NCI-H524 treated with DMSO at 0.1 percent for 48 hours (cell line): ENCODE measurements around the gene FNDC3A.
A peak's percentile ranks its signal among the peaks of the same experiment; 100 is the strongest.
"Not testable (repeated sequence)": the region's sequence is repeated elsewhere in the genome, so short reads cannot be mapped to it uniquely, and the experiment has no call there.

Experiments
- DNase-seq: peaks from one replicate; lab custom pipeline; 2025; lab: John Stamatoyannopoulos, UW

The FNDC3A gene

DNA sequence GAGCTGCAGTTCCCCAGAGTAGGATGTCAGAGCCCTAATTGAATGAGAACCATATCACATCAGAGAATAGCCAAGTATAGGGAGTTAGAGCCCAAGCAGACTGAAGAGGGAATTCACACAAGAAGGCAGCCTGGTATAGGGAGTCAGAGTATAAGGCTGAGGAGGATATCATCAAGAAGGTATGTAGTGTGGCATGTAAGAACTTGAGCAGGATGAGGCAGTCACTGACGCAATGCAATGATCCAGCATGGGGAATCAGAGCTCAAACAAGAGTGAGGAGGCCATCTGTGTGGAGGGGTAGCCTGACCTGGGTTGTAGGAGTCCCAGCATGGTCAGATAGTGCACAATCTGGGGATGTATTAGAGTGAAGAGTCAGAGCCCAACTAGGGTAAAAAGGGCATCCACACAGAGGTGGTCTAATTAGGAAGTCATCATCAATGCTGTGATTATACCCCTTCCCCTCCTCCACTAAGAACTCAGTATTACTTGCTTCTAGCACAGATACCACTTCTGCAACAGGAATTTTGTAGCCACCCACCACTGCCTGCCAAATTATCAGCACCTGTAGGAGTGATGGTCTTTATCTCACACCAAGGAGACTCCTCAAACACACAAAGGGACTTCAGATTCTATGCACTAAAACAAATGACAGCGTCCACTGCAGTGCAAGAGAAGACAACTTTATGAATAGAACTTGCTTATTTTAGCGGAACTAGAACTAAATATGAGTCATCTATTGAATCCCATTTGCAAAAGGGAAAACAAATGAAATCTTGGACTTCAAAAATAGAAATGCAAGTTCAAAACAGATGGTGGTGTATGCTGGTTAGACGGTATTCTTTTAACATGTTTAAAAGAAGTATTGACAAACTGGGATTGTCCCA, 107.2 kb downstream of the FNDC3A start:
- DNase-seq = no peak

DNA sequence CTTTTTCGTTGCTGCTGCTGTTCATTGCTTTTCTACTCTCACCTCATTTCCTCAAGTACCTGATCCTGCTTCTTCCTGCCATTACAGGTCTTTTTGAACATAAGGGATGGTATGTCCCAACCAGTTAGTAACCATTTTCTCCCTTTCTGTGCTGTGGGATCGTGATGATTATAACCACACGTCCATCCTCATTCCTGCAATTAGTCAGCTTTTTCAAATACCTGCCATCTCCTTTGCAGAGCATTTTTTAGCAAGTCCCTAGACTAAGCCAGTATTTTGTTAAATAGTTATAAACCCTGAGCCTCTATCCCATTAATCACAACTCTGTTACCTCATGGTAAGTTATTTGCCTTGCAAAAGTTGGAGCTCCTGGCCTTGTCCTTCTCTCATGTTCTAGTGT, 109.2 kb downstream of the FNDC3A start:
- DNase-seq = no peak

DNA sequence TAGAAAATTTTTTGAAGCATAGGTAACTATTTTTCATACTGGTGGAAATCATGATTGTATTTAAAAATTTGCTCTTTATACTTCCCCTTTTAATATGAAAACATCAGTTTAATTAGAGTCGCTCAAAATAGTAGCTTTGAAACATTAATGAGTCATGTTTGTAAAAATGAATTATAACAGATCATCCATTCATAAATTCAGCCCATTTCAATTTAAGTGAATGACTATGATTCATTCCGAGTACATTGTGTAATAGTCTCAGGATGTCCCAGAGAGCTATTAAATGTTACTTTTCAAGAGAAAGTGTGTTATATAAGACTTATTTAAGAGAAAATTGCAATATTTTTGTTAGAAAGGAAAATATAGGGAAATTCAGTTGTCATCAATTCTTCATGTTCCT, 111.0 kb downstream of the FNDC3A start:
- DNase-seq = no peak

- DNase-seq = no peak
Measured at GRCh38 chr13:49093376-49093775, 117.7 kb downstream of the FNDC3A start.

DNA sequence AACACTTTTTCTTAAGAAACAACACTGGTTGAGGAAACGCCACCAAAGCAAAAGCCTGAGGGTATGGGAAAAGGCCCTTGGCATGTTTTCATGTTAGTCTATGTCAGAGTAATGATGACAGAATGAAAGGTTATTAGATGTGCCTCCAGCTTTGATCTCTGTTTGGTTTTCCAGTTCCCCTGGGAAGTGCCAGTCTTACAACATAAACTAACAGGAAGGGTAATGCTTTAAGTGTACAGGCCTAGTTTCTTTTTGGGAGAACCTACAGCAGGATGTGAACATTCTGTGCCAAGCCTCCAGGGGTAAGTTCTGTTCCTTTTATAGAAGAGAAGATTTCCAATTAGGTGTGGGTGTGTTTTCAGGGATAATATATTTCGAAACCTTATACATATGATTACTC, 121.7 kb downstream of the FNDC3A start:
- DNase-seq = no peak

- no peak for DNase-seq
Measured at GRCh38 chr13:49098198-49098597, 122.5 kb downstream of the FNDC3A start.

DNA sequence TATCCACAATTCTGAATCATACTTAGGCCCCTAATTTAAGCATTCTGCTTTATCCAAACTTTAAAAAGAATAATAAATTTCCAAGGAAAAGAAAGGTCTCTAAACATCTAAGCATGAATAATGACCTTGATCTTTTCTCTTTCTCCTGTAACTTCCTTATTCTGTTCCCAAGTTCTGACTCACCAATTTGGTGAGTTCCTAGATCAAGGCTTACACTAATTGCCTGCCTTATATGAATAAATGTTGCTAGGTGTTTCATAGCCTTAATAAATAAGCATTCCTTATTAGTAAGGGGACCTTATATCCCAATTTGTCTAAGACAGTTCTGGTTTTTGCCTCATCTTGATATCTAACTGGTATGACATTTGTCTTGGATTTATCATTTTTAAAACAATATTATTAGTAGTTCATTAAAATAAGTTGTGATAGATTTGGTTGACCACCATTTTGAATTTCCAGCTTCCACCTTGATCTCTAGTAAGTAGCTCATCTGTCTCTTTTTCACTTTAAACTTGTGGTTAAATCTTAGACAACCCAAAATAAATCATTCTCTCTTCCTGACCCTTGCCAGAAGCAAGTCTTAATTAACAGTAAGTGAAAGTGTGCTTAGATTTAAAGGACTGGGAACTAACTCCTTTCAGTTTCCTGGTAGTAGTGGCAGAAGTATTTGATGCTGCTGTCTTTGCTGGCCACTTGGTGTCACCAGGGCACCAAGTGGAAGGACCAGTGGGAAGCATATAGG, 123.2 kb downstream of the FNDC3A start:
- DNase-seq = no peak

DNA sequence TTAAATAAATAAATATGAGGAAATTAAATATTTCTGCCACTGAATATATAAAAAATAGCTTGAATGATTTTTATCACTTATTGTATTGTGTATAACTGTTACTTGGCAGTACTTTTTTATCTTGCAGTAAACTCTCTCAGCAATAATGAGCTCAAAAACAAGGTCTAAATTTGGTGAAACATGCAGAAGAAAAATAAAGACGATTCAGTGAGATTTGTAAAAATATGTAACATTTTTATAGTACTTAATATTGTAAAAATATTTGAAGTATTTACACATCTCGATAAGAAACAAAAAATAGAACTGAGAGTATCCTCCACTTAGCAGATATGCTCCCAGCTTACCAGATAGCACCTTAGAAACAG, 123.8 kb downstream of the FNDC3A start:
- DNase-seq = no peak

GRCh38 chr13:49100637-49101570, 125.2 kb downstream of the FNDC3A start:
- no peak for DNase-seq

DNA sequence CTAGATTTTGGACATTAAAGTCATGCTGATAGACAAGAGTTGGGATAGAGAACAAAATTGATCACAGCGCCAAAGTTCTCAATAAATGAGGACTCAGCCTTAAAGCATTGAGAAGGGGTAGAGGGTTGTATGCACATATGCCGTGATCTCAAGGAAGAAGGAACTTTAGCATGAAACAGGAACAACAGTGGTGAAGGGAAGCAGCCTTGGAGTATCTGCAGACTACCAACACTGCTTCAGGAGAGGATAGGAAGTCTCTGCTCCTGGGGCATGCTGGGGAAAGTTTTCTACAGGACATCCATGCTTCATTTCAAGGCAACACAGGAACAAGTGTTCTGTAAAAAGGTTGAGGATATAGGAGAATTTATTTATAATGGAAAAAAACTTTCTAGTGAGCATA, 132.5 kb downstream of the FNDC3A start:
- no peak for DNase-seq

DNA sequence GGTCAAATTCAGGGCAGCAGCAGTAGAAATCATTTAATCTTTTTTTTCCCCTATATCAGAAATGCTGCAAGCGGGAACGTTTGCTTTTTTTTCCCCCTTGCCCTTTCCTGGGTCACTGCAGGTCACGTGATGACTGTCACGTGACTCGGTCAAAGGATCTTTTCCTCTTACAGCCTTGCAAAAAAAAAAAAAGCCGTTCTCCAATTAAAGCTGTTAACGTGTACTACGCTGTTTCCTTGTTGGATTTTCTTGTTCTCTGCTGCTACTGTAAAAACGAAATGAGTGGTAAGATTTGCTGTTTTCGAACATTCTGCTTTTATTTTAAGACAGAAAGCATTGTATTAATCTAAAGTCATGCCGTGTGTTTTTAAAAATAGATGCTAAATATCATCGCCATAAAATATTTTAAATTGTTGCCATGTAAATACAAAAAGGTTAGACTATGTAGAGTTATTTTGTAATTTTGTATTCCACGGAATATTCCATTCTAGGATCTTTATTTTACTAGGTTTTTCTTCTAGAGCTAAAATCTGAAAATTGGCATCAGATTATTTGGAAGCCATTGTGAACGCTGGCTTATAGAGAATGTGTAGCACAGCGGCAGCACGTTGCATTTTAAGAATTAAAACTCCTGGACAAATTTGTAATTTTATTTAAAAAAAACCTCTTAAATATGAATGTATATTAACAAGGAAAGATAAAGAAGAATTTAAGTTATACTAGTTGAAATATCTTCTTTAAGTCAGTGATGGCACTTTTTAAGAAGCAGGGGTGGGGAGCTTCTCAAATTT, 134.6 kb downstream of the FNDC3A start:
- peak; percentile 62 for DNase-seq

DNA sequence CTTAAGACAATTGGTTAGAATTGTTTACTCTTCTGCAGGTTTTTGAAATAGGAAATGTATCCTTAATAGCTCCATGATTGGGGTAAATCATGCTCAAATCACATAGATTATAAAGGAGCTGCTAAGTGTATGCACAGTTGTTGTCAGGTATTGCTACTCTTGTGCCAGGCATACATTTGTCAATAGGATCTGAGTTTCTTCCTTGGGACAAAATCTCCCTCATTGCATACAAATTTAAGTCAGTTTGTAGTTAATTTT, 135.1 kb downstream of the FNDC3A start:
- DNase-seq = no peak

DNA sequence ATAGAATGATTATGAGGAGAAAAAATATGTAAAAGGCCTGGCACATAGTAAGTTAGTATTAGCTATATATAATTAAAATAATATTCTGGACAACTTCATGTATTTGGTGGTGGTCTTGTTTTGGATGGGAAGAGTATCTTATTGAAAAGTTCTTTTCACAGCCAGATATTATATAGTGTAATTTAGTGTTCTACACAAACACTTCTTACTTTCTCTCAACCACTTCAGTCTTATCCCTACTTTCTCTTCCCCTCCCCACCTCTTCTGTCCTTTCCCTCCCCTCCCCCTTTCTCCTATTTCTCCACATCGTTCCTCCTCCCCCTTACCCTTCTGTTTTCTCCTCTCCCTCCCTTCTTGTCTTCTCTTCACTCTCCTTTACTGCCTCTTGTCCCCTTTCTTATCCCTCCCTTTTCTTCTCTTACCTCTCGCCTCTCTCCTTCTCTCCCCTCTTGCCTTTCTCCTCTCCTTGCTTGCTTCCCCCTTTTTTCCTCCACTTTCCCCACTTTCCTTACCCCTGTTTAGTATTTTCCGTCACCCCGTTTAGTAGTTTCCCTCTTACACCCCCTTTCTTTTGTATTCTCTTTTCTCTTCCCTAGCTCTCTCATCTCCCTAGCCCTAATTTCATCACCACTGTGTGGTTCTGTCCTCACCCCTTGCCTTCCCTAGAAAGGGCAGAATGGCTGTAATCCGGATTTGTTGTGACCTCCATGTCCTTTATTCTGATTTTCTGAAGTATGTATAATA, 137.2 kb downstream of the FNDC3A start:
- no peak for DNase-seq

- DNase-seq = no peak
Measured at GRCh38 chr13:49113526-49114286, 138.0 kb downstream of the FNDC3A start.

DNA sequence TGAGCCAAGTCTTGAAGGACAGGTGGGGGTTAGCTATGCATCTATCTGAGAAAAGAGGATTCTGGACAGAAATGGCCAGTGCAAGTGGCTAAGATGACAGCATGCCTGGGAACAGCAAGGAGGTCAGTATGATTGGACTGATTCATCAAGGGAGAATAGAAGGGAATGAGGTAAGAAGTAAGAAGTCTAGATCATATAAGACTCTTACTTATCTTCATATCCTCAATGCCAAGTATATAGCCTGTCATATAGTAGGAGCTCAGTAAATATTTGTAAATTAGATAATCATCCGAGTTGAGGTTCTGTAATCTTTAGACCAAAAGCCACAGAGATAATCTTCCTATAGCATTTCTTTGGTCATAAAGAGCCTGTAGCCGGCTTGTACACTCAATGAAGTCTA, 141.2 kb downstream of the FNDC3A start:
- DNase-seq = no peak

DNA sequence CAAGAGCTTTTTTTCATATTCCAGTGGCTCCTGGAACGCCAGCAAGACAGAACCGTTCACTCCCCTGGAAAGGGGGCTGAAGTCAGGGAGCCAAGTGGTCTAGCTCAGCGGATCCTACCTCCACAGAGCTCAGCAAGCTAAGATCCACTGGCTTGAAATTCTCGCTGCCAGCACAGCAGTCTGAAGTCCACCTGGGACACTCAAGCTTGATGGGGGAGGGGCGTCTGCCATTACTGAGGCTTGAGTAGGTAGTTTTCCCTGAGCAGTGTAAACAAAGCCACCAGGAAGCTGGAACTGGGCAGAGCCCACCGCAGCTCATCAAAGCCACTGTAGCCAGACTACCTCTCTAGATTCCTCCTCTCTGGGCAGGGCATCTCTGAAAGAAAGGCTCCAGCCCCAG, 142.7 kb downstream of the FNDC3A start:
- not testable (repeated sequence) for DNase-seq

DNA sequence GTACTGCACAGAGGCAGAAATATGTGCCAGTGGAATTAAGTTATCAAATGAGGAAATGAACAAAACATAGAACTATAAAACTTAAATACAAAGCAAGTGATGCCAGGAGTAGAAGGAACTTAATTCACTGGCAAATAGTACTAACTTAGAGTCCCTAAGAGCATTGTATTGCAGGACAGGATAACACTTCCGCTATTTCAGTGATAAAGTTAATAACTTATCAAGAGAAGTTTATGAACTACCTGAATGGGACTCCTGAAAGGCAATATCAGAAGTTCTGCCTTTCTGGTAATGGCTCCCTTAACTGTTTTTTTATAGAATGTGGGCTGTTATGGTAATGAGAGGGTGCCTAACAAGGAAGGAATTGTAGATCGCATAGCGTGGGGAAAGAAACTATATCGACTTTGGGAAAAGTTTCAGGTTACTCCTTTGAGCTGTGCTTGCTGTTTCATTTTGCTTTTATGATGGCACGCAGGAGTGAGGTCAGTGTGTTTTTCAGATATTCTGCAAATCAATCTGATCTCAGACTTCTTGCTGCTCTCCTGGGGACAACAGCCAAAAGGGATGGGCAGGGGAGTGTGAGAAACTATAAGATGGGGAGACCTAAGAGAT, 149.1 kb downstream of the FNDC3A start:
- DNase-seq = no peak

DNA sequence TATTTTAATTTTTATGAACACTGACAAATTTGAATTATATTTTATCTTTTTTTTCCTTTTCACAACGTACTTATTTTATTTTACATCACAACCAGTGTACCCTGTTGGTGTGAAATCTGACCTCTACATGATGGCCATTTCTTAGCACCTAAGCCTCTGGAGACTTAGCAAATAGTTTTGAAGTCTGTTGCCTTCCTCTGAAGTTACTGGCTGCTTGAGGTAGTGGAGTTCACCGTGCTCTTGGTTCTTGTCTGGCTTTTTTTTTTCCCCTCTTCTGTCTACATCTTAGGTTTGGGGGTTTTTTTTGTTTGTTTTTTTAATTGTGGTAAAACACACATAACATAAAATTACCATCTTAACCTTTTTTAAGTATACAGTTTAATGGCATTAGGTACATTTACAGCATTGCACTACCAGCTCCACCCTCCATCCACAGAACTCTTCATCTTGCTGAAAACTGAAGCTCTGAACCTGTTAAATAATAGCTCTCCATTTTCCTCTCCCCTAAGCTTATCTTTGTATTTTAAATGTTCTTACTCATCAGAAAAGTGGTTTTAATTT, 150.3 kb downstream of the FNDC3A start:
- no peak for DNase-seq

GRCh38 chr13:49132479-49133002, 156.8 kb downstream of the FNDC3A start:
- DNase-seq = no peak
